GM11168 (cell line): ENCODE data around the gene HDAC9.

Source experiments
- in situ Hi-C: fragments of 300-500 bp; cut with MboI; formaldehyde crosslinking; loops from one replicate; pipeline ENCODE4 v1.12.0; 2022; ENCODE audit warnings: low sequenced_read_pairs; ENCODE audit not compliant: unreplicated experiment

Gene HDAC9

DNA sequence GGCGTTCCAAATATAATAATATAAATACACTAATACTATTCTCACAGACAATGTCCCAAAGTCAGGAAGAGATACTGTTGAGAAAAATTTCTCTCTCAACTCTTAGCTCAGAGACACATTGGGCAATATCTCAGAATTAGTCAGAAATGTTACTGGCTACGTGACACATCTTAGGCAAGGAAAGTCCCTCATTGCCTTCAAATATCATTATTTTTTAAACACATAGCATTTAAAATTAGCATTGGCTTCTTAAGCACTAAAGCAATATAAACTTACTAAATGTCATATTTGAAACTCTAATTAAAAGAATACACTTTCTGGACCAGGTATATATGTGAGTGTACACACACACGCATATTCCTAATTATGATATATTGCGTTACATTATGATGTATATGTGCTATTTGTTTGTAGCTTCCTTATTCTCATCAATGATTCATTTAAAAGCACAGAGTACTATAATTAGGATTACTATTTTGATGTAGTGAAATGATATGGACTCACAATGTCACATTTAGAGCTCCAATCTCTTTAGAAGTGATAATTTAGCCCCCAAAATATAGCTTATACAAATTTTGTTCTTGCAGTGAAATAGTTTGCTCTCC lies 366.1 kb downstream of the HDAC9 start:
- in situ Hi-C loops: no loop called here

- in situ Hi-C loops: no loop called here
Observed at GRCh38 chr7:18864967-18865366, 369.4 kb downstream of the HDAC9 start.

GRCh38 chr7:18866359-18867036 lies 370.9 kb downstream of the HDAC9 start:
- in situ Hi-C loops: no loop called here

DNA sequence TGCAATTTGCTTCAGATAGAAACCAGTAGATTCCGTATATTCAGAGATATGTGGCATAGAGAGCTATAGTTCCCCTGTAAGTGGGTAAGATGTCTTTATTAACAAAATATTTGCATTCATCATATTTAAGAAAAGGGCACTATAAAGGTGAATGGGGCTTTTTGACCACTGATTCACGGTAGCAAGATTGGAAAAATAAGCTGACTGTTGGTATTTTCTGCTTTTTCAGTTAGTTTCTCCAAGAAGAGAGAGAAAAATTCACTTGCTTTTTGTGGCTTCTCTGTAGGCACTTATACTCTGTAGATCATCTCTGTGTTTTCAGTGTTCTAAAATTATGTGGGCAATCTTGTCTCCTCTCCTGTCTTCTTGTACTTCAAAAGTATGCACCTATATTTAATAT lies 376.8 kb downstream of the HDAC9 start:
- in situ Hi-C loops: no loop called here

DNA sequence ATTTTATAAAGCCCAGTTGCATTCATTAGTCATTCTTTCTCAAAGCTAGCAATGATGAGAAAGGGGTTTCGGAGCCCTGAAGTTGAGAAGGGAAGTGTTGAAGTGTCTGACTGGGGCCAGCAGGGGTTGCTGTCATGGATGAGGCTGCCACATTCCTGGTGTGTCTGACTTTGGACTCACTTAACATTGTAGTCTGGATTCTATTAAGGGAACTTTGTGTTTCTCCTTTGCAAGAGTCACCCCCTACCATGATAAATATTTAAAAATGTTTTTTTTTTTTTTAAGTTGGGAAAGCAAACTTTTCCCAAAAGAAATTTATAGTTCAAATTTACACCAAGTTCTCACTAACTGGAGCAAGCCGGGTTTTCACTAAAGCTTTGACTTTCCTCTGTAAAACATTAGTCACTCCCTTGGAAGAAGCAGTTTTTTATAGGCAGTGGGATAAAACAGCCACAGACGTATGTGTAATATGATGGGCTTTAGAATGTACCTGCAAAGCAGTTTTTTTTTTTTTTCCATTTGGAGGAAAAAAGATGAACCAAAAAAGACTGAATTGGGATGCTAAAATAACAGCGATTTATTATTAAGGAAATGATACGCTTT lies 378.3 kb downstream of the HDAC9 start:
- in situ Hi-C loops: no loop called here

DNA sequence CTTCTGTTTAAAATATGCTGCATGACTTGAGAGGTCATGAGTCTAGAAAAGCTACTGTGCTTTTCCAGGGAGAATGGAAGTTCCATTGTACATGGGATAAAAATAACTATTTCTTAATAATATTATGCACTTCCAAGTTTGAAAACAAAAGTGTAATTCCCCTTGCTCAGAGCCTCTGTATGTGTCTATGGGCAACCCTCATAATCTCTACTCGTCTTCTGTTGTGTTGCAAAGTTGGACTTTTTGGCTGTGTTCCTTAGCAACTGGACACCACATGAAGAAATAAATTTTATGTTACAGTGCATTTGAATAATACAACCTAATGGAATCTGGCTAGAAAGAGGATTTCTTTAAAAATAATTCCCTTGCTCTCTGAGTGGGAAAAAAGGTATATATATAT lies 379.3 kb downstream of the HDAC9 start:
- in situ Hi-C loops: no loop called here

- in situ Hi-C loops: no loop called here
Observed at GRCh38 chr7:18877874-18878273, 382.3 kb downstream of the HDAC9 start.

DNA sequence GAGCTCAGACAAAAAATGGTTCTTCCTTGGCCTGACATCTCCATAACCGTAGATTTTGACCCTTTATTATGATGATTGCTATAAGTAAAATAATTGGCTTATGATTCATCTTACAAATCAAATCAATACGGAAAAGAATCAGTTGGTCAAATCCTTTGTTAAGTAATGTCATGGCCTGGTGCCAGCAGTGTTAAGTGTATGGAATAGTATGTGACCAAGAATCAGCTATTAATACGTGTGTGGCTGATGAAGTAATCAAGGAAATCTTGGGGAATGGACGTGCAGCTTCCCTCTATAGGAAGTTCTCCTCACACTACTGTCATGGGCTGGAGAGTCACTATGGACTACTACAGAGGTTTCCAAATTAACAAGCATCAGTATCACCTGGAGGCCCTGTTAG lies 391.3 kb downstream of the HDAC9 start:
- in situ Hi-C loops: no loop called here

GRCh38 chr7:18889436-18889835 lies 393.9 kb downstream of the HDAC9 start:
- in situ Hi-C loops: no loop called here

DNA sequence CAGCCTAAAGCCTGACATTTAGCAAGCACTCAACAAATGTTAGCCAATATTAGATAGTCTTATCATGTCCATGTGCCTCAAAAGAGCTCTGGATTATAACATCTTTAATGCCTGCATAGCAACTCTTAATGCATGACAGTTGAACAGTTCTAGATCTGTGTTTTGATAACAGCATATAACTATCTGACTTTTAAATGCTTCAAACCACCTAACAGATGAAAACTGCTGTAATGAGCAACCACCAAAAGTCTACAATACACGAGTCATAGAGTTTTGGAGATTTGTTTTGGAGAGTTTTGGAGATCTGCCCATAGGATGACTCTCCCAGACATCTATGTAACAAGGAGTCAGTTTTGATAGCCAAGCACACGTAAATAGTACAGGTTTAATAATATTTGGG lies 394.6 kb downstream of the HDAC9 start:
- in situ Hi-C loops: no loop called here

DNA sequence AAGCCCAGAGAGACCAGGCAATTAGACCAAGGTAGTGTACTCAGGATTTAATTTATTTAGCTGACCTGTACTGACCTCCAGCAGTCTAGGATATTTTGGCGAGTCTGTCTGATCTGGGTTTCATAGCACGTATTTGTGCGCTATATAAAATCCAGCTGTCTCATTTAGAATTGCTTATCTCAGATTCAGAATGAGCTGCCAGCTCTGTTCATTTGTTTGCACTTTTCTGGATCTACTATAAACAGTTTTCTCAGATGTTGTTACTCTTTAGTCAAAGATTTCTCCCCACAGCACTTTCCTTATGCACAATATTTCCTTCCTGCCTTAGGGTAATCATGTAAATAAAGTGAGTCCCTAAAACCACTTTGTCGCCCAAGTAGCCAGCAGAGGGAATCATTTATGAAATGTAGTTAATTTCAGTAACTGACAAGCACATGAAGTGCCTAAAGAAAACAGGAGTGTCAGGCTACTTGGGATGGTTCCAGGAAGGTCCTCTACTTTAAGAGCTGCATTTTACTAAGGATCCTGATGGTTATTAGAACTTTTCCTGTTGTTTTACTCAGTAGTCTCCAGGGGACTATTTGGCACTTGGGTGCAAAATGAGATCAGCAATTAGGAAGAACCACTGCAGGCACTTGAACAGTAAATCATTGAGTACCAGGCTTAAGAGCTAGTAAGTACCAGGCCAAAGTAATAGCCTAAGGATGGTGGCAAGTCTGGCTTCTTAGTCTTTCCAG lies 395.5 kb downstream of the HDAC9 start:
- in situ Hi-C loops: no loop called here

DNA sequence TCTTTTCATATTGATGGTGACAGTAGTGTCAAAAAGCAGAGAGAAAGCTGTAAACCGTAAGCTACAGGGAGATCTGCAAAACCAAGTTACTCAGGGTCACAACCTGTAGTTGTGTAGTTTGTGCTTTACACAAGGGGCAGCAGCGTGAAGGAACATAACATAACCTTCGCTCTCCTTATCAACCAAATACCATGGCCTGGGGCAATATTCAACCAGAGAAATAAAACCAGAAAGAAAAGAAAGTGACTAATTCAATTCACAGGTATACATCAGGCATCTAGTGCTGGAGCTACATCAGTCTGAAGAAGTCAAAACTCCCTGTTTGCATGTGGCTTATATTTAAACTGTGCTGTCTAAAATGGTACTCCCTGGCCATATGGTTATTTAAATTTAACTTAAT lies 397.6 kb downstream of the HDAC9 start:
- in situ Hi-C loops: no loop called here

DNA sequence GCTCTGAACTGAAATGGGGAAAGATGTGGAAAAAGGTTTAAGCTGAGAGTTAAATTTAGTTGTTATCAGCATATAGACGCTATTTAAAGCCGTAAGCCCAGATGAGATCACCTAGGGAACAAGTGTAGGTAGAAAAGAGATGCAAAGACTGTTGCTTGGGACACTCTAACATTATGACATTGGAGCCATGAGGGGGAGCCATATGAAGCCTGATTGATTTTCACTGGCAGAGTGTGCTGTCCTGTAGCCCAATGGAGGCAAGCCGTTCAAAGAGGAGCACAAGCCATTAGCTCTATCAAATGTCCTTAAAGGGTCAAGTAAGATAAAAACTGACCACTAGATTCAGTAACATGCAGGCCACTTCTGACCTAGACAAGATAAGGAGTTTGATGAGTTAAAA lies 398.6 kb downstream of the HDAC9 start:
- in situ Hi-C loops: no loop called here

DNA sequence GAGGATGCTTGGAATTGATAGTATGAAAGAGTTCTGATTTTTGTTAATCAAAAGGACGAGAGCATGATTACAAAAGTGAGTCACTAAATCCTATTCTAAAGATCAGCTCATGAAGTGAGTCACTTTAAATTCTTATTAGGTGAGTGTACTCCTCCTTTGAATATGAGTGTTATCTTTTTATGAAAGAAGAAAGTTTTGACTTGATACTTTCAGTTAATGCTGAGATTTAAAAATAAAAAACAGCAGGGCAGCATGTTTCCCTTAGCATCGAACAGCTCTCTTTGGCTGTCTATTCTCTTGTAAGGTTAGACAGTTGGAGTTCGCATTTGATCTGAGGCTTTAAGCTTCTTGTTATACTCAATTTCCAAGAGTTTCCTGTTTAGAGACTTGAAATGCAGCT lies 399.9 kb downstream of the HDAC9 start:
- in situ Hi-C loops: no loop called here

DNA sequence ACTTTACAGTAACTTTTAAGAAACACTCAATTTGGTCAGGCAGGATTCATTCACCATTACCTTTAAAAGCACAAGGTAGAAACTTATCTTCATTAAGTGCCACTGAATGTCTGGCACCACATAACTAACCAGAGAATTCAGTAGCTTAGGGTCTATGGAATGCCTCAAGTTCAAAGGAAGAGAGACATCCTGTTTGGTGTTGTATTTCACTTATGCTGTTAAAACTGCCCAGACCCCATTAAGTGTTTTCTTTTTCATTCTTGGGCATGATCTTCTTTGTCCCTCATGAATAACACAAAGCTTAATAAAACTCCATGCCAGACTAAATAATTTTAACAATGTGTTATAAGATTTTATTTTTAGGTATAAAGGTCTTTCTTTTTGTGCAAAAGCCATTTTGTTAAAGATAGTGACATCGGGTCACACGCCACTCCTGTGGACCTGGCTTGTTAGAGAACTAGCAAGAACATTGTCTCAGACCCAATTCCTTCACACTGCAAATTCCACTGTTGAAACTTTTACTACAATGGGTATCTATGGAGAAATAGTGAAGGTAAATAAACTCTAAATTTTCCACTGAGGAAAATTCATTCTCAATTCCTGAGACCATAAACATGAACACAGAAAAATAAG lies 400.9 kb downstream of the HDAC9 start:
- in situ Hi-C loops: no loop called here

DNA sequence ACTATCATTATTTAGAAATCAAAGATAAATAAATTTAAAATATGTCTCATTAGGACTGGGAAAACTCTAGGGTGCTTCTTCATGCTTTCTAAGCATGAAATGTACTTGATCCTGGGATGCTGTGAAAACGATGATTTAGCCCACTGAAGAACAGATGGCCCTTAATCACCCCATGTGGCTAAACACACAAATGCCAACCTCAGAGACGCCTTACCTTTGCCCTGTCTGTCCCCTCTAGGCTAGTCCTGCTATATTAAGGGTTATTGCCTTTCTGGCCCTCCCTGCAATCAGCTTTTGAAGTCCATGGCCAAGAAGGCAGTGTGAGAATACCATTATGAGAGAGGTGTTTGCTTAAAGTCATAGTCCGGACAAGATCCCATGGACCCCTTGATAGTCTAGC lies 404.7 kb downstream of the HDAC9 start:
- in situ Hi-C loops: no loop called here

DNA sequence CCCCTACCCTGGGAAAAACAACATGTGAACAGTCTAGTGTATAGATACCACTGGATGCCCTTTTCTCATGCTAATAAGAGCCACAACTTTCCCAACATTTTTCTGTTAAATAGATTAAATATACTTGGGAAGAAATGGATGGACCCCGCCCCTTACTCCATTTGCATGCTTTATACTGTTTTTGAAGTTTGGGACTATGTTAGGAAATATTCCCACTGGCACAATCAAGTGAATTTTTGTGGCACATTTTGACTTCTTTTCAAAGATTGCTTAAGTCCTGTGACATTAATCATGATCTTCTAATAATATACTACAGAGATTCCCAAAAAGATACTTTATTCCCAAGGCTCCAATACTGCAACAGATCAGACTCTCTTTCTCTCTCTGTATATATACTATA lies 405.3 kb downstream of the HDAC9 start:
- in situ Hi-C loops: no loop called here

DNA sequence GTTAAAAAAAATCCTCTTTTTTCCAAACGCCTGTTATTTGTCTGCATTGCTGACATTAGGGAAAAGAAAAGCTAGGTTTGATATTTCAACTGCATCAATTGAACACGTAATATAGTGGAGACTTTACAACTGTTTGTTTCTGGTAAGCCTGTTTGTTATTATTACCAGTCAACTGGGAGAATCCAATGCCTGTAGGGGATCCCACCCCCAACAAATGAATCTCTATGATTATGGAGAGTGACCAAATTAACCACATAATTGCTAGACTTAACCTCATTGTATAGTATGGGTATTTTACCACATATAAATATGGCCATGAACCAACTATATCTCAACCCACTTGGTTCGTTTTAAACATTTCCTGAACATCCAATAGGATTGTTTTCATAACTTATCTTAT lies 405.8 kb downstream of the HDAC9 start:
- in situ Hi-C loops: no loop called here

DNA sequence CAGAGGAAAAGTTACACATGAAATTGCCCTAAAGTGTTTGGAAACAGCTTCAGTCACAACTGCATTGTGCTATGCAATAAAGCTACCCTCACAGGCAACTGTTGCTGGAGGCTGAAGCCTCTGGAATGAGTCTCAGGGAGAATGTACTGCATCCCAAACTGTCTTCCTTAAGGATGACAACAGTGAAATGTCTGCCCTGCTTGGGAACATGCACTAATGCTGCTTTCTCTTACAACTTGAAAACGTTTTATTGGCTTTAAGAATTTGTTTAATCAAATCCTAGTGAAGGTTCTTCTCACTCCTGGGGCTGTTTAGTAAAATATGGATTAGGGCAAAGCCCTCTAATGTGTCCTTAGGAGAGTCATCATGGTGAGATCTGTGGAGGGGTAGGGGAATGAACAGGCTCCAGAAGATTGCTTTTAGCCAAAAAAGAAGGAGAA lies 406.5 kb downstream of the HDAC9 start:
- in situ Hi-C loops: no loop called here

DNA sequence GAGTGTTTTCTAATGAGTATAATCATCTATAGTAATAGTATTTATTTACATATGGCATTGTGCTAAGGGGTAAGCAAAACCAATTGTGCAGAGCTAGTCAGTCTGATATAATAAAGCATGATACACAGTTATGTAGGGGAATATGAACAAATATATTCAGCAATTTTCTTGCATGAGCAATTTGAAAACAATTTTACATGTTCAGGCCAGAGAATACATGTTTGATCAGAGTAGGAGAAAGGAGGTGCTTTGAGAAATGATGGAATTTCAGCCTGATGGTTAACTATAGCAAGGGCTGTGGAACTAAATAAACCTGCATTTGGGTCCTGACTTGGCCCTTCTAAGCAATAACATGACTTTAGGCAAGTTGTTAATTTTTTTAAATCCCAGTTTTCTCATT lies 407.3 kb downstream of the HDAC9 start:
- in situ Hi-C loops: no loop called here

DNA sequence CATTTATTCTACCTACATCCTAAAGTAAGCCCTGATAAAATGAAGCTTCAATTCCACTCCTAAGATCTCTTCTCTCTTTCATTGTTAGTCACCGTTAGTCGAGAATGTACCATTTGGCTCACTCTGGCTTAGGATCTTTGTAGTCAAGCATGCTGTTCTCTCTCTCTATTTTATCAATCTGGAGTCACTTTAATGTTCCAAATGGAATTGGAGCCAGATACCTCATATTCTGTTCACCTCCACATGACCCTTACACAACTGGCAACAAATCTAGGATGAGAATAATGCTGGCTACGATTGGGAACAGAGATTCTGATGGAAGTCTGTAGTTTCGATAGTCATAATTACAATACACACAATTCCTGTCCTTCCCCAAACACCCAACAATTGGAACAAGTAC lies 408.1 kb downstream of the HDAC9 start:
- in situ Hi-C loops: no loop called here
